Jurkat, Clone E6-1 (cell line): ENCODE measurements around the gene C4BPB. TPM values are rescaled to one million over a fixed set of nuclear protein-coding genes. Genes with fewer than 3 reads are reported as not detected.
"Not testable (repeated sequence)": the region's sequence is repeated elsewhere in the genome, so short reads cannot be mapped to it uniquely, and the experiment has no call there.

ENCODE experiments used
- DNase-seq: peaks from one replicate; pipeline ENCODE4 v3.0.0-alpha.2; 2011; ENCODE audit warnings: low read depth, low spot score
- H3K4me3 ChIP-seq: 2 replicates; pipeline ENCODE4 v1.5.1; 2011; ENCODE audit warnings: mild to moderate bottlenecking, low read length, control low read depth, moderate library complexity
- polyA plus RNA-seq: library from polyadenylated mRNA; unstranded; fragments of >200 nt; gene quantifications from one replicate; pipeline ENCODE4 v1.2.1, GENCODE V29; 2012; ENCODE audit warnings: missing spikeins; ENCODE audit not compliant: insufficient read length, insufficient read depth

C4BPB gene, protein sequence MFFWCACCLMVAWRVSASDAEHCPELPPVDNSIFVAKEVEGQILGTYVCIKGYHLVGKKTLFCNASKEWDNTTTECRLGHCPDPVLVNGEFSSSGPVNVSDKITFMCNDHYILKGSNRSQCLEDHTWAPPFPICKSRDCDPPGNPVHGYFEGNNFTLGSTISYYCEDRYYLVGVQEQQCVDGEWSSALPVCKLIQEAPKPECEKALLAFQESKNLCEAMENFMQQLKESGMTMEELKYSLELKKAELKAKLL
- not detected for polyA plus RNA-seq

- DNase-seq = peak; percentile 89
- H3K4me3 ChIP-seq = peak within 1 kb of the TSS; percentile 16
These were observed at the start of gene C4BPB for GRCh38 chr1:207088701-207089626. Gene C4BPB, plus strand, starts transcription at chr1:207088860. Its CDS starts 672 bp downstream, at chr1:207089532.

DNA sequence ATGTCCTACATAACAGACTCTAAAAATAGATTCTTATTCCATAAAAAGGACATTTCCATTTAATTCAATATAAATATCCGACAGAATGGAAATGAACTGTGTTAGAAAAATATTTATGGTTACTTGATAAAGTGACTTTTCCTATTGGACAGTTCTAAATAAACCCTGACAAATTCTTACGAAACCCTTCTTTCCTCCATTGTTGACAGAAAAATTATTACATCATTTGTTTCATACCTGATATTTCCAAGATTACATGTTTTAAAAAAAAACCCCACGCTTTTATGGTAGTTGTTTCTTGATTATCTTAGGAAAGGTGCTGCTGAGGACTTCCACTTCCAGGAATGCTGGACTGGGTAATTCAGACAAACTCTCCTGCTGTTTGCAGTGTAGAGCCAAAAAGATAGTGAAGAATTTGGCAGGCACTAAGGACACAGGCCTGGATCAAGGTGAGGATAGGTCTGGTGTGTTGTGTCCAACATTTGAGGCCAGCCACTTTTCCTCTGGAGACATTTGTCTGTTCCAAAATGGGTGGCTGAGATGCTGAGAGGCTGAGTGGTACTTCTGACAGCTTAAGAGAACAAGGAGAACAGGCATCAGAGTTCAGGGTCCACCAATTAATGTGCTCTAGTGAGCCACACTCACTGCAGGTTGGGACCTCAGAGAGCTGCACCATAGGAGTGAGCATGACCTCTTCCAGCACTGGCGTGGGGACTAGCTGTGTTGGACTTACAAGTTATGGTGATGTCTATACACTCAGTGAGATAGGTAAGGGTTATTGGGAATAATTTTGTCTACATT is 49.1 kb upstream of the C4BPB start:
- H3K4me3 ChIP-seq = no peak overlapping the region
- DNase-seq = no peak

DNA sequence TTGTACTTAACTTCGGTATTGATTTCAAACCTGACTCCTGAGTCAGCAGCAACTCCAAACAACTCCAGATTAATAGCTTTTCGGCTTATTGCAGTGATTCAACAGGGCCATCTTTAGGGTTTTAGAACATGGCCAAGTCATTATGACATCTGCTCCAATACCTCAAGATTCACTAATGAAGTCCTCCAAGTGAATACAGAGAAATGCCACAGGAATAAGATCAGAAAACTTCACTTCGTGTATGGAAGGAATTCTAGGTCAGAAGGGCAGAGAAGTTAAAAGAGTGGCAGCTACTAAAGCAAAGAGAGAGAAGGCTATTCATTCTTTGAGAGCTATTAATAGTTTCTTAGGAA is 48.5 kb upstream of the C4BPB start:
- no peak for DNase-seq
- no peak overlapping the region for H3K4me3 ChIP-seq

DNA sequence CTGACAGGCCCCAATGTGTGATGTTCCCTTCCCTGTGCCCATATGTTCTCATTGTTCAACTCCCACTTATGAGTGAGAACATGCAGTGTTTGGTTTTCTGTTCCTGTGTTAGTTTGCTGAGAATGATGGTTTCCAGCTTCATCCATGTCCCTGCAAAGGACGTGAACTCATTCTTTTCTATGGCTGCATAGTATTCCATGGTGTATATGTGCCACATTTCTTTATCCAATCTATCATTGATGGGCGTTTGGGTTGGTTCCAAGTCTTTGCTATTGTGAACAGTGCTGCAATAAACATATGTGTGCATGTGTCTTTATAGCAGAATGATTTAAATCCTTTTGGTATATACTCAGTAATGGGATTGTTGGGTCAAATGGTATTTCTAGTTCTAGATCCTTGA is 47.3 kb upstream of the C4BPB start:
- DNase-seq = not testable (repeated sequence)

DNA sequence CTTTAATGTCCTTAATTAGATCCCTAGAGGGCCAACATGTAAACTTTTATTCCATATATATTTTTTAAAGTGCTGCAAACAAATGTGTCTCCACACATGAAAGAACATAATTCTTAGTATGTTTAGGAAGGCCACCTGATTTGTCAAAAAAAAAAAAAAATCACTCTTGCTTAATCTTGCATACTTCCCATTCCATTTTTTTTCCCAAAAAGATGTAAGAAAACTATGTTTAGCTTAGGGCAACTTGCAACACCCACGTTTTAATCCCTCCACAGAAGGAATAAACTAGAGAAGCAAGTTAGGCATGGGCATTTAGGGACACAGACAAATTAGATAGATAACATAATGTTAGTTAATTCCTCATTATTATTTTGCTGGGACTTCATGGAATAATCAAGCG is 43.2 kb upstream of the C4BPB start:
- no peak for DNase-seq
- H3K4me3 ChIP-seq = no peak overlapping the region

More for the DNA sequence above, 47.3 kb upstream of the C4BPB start:
- not testable (repeated sequence) for H3K4me3 ChIP-seq

GRCh38 chr1:207047505-207047904 is 41.2 kb upstream of the C4BPB start:
- no peak overlapping the region for H3K4me3 ChIP-seq
- DNase-seq = no peak

- H3K4me3 ChIP-seq = no peak overlapping the region
- DNase-seq = no peak
These were observed 40.6 kb upstream of the C4BPB start for GRCh38 chr1:207048041-207048440.

- H3K4me3 ChIP-seq = no peak overlapping the region
- no peak for DNase-seq
These were observed 39.6 kb upstream of the C4BPB start for GRCh38 chr1:207049054-207049453.

DNA sequence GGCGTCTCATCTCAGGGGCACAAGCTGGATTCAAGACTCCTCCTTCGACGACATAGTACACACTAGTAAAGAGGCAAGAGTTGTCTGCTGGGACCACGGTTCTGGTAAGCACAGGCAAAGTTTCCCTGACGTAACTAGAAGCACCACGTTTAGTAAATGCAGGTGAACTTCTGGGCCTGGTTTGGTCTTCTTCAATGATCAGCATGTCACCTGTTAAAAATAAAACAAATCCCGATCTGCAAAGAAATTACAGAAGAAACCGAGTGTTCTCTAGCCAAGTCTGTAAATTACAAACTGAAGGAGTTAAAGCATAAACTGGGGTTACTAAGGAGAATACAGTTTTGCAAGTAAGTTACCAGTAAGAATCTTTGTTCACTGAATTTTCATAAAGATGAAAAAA is 39.1 kb upstream of the C4BPB start:
- DNase-seq = no peak
- H3K4me3 ChIP-seq = peak overlapping the region; percentile 98

GRCh38 chr1:207049974-207050391 is 38.7 kb upstream of the C4BPB start:
- peak overlapping the region; percentile 98 for H3K4me3 ChIP-seq
- DNase-seq = peak; percentile 68

- H3K4me3 ChIP-seq = peak overlapping the region; percentile 98
- peak; percentile 92 for DNase-seq
These were observed 38.0 kb upstream of the C4BPB start for GRCh38 chr1:207050480-207051190.

GRCh38 chr1:207051191-207051943 is 37.3 kb upstream of the C4BPB start, which contains the start of gene YOD1:
Gene YOD1, minus strand, starts transcription at chr1:207051208. Its CDS starts 178 bp downstream, at chr1:207051030.
- peak within 1 kb of the TSS; percentile 98 for H3K4me3 ChIP-seq

GRCh38 chr1:207052911-207053769 is 35.5 kb upstream of the C4BPB start, which contains the start of gene PFKFB2:
Gene PFKFB2, plus strand, starts transcription at chr1:207053275. Its CDS starts 1,443 bp downstream, at chr1:207054718.
- peak within 1 kb of the TSS; percentile 70 for H3K4me3 ChIP-seq
- peak; percentile 86 for DNase-seq

More at GRCh38 chr1:207051191-207051943, 37.3 kb upstream of the C4BPB start, which contains the start of gene YOD1:
- DNase-seq = no peak

DNA sequence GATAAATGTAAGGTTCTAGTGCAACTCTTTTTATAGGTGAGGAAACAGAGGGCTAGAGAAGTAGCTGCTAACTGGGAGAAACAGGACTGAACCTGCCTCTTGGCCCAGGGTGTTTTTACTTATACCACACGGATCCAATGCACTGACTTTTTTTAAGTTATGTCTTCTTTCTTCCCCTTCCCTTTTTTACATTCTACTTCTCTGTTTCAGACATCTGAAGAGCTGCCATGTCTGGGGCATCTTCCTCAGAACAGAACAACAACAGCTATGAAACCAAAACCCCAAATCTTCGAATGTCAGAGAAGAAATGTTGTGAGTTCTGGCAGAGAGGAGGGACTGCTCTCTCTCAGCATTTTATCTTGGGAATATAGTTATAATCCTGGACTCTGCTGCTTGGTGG is 34.2 kb upstream of the C4BPB start:
- DNase-seq = no peak
- no peak overlapping the region for H3K4me3 ChIP-seq

DNA sequence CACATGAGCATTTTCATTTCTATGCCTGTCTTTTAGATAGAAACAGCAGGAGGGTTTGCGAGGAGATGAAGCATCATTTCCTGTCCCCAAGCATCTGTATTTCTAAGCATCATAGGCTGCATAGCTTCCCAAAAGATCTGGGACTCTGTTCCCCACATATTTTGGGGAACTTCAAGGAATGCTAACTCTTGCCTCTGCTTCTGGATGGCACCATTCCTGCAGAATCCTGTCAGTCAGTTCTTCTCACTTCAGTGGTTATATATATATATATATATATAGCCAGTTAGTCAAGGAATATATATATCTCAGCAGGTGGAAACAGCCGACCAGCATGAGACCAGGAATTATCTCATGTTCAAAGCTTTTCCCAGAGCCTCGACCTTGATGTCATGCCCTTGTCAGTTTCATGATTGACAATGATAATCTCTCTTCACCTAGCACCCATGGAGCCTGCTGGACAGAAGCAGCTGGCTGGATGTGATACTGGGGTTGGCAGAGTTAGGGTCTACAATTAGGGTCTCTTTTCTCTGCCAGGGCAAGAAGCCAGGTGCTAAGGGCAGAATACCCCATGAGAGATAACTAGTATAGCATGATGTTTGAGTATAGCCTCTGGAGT is 33.2 kb upstream of the C4BPB start:
- no peak for DNase-seq
- no peak overlapping the region for H3K4me3 ChIP-seq

GRCh38 chr1:207056673-207057072 is 32.0 kb upstream of the C4BPB start:
- no peak for DNase-seq
- H3K4me3 ChIP-seq = no peak overlapping the region

GRCh38 chr1:207058252-207058651 is 30.4 kb upstream of the C4BPB start:
- DNase-seq = no peak
- no peak overlapping the region for H3K4me3 ChIP-seq
